ENCODE results near the gene RIMKLA.
A peak's percentile ranks its signal among the peaks of the same experiment; 100 is the strongest.

The RIMKLA gene

DNA sequence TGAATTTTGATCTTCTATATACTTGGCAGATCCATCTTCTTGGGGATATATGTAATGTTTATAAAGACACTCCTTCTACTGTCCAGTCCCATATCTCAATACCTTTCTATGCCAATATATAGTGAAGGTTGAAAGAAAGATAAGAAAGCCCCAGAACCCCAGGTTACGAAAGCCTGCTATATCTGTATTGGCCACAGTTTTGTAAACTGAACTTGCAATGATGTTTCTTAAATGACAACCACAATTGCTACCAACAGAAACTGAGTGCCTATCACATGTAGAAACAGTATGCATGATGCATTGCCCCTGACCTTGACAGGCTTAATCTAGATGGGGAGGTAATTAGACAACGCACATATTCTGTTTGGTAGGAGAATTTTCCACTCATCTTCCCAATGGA lies 7.8 kb upstream of the RIMKLA start:
- DNase-seq, result no peak

- peak; percentile 35 for DNase-seq
Observed at GRCh38 chr1:42379794-42380585, 602 bp upstream of the RIMKLA start.

DNA sequence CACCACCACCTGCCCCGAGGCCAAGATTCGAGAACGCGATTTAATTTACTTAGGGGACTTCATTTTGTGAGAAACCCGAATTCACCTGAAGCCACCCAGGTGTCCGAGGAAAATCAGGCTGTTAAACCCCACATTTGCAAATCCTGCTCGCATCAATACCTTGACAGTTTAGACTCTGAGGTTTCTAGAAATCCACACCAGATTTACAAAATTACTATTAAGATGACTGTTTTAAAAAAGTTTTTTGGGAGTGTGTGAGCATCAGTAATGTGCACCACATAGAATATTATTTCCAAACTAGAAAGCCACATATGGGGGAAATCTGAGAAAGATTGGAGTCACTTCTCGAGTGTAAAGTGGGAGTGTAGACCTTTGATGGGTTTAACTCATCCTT lies 685 bp downstream of the RIMKLA start:
- DNase-seq, result no peak

- DNase-seq, result peak; percentile 2
Observed at GRCh38 chr1:42385283-42385682, 4.7 kb downstream of the RIMKLA start.

DNA sequence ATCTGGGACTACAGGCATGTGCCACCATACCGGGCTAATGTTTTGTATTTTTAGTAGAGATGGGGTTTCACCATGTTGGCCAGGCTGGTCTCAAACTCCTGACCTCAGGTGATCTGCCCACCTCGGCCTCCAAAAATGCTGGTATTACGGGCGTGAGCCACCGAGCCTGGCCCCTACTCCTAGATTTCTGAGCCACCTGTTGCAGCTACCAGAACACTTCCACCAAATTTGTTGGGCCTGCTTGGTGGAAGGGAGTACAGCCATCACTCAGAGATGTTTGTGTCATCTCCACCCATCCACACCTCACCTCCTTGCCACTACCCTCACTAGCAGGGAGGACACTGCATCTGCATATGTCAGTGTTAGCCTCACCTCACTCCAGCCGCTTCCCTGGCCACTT lies 5.5 kb downstream of the RIMKLA start:
- DNase-seq, result no peak

GRCh38 chr1:42392255-42392654 lies 11.7 kb downstream of the RIMKLA start:
- DNase-seq, result no peak

GRCh38 chr1:42392967-42393848 lies 12.6 kb downstream of the RIMKLA start:
- no peak for DNase-seq

GRCh38 chr1:42399315-42400100 lies 18.9 kb downstream of the RIMKLA start:
- DNase-seq, result no peak

- DNase-seq, result no peak
Observed at GRCh38 chr1:42403880-42404400, 23.3 kb downstream of the RIMKLA start.

DNA sequence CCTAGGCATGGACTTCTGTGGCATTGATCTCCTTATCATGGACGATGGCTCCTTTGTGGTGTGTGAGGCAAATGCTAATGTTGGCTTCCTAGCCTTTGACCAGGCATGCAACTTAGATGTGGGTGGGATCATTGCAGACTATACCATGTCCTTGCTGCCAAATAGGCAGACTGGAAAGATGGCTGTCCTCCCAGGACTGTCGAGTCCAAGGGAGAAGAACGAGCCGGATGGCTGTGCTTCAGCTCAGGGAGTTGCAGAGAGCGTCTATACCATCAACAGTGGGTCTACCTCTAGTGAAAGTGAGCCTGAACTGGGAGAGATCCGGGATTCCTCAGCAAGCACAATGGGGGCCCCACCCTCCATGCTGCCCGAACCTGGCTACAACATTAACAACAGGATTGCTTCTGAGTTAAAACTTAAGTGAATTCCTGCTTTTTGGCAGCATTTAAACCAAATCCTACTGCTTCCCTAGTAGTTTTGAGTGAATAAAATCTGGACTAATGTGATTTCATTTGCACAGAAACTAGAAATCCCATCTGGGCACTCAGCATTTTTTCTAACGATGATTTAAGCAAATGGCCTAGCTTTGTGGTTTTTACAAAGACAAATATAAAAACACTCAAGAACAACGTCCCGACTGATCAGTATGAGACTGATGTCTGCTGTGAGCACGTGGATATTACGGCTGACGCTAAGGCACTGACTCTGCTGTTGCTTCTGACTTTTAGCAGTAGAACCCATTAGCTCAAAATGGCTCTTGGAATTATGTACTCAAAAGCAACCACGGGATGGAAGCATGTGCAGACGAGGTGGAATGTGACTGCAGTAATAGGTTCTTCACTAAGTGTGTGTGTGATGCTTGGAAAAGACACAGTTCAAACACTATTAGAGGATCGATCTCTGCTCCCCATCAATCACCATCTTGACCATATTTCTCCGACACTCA lies 34.2 kb downstream of the RIMKLA start:
- no peak for DNase-seq

GRCh38 chr1:42417166-42417565 lies 36.6 kb downstream of the RIMKLA start:
- no peak for DNase-seq

DNA sequence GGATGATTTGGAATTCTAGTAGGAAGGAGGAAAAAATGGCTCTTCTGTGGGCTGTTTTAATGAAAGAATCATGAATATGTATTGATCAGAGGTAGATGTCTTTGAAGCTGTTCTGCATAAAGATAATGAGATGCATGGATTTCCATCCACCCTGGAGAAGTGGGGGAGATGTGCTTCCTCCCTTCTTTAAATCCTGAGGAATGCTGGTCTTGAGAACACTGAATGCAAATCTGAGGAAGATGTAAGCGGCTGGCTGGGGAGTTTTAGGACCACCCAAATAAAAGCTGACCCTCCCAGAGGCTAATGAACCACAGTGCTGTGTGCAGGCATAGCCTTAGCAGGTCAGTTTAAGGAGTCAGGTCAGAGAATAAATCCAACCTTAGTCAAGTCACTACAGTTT lies 37.9 kb downstream of the RIMKLA start:
- no peak for DNase-seq

GRCh38 chr1:42419126-42419821 lies 38.7 kb downstream of the RIMKLA start:
- DNase-seq, result no peak

DNA sequence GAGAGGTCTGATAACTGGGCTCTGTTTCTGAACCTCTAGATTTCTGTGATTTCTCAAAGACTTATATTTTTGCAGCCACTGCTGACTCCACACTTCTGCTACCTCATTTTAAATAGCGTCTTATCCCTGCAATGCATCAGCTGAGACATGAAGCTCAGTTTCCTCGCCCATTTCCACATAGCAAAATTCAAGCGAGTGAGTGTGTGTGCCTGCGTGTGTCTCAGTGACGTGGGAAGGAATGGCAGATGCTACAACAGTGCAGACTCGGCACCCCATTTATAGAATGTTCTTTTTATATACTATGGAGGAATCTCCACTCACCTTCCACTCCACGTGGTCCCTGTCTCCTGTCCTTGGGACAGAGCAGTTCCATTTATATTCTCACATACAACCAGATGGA lies 39.5 kb downstream of the RIMKLA start:
- no peak for DNase-seq

GRCh38 chr1:42420911-42421585 lies 40.5 kb downstream of the RIMKLA start:
- peak; percentile 92 for DNase-seq

DNA sequence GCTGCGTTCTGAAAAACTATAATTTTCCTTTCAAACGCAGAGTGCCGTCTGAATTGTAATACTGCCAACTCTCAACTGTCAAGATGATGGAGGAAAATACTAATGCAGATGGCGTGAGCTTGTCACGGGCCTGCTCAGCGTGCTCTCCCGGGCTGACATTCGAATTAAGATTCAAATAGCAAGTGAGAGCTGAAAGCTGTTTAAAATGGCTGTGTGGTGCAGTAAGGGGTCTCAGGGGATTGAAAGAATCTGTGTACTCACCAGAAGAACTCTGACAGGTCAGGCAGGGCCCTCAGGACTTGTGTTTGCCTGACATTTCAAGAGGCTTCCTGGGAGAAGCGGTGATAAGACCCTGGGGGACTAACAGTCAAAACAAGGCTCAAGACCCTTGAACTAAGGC lies 42.1 kb downstream of the RIMKLA start:
- DNase-seq, result peak; percentile 56

DNA sequence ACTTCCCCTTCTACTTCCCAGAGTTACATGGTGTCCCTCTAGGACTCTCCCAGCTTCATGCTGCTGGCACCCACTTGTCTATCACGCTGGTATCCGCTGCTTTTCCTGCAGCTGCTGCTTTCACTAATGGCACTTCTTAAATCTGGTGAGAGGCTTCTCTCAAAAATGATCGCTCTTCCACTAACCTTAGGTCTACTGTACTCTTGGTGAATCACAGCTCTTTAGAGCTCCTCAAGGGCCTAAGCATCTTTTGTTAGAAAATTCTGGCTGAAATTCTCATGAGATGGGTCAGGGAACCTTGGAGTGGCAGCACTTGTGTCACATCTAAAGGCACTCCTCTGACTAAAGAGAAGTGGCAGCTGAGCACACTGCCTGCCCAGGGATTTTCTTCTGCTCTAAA lies 43.1 kb downstream of the RIMKLA start:
- no peak for DNase-seq

- DNase-seq, result peak; percentile 16
Observed at GRCh38 chr1:42424201-42424600, 43.6 kb downstream of the RIMKLA start.

GRCh38 chr1:42427240-42427639 lies 46.6 kb downstream of the RIMKLA start:
- no peak for DNase-seq

- DNase-seq, result no peak
Observed at GRCh38 chr1:42429603-42430002, 49.0 kb downstream of the RIMKLA start.

Measured in fibroblast of skin of scalp (primary cell).